Esophagus squamous epithelium (tissue), 4 donors: Measurements from ENCODE around the gene UBXN10.

Source experiments
- POLR2A ChIP-seq, 4 donors: fragments of 450-650 bp; IDR thresholded peaks; one replicate each; pipeline ENCODE4 v1.6.1; 2017; ENCODE audit warnings: antibody characterized with exemption in 4 of 4, mild to moderate bottlenecking in 4 of 4, moderate library complexity in 3 of 4
- TF ChIP-seq, protein P1 (sequence below), 6 experiments: fragments of 450-650 bp in 4 of 6; fragments of 200-600 bp in 2 of 6; sonication (generic) in 2 of 6; IDR thresholded peaks; one replicate each; pipeline ENCODE4 v1.5.1; 2016 to 2019; ENCODE audit warnings: antibody characterized with exemption in 6 of 6, mild to moderate bottlenecking in 4 of 6, moderate library complexity in 4 of 6

DNA sequence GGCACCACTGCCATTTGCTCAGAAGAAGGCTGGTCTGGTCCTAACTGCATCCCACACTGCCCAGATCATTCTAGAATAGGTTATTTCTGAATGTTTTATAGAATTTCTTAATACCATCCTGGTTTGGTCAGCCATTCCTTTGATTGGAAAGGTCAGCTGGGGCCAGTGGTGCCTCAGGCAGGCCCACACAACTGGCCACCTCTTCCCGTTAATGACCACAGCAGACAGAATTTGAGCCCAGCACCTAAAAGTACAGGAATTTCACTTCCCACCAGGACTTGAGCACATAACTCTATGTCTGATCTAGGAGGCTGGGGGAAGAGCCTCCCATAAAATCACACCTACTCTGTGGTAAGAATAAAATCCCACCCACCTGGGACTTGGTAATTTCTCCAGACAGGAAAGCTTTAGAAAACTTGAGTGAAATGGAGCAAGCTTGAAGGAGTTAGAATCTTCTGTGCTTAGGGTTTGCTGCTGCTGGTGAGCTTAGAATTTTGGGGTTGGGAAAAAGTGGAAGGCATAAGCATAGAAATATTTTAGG, 7.0 kb downstream of the UBXN10 start:
- TF ChIP-seq, protein P1, sequence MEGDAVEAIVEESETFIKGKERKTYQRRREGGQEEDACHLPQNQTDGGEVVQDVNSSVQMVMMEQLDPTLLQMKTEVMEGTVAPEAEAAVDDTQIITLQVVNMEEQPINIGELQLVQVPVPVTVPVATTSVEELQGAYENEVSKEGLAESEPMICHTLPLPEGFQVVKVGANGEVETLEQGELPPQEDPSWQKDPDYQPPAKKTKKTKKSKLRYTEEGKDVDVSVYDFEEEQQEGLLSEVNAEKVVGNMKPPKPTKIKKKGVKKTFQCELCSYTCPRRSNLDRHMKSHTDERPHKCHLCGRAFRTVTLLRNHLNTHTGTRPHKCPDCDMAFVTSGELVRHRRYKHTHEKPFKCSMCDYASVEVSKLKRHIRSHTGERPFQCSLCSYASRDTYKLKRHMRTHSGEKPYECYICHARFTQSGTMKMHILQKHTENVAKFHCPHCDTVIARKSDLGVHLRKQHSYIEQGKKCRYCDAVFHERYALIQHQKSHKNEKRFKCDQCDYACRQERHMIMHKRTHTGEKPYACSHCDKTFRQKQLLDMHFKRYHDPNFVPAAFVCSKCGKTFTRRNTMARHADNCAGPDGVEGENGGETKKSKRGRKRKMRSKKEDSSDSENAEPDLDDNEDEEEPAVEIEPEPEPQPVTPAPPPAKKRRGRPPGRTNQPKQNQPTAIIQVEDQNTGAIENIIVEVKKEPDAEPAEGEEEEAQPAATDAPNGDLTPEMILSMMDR (IDR thresholded peaks at IDR 0.05) = no peak
- TF ChIP-seq POLR2A (IDR thresholded peaks at IDR 0.05) = no peak
